Peyer's patch (tissue), 4 donors: ENCODE measurements around the gene MMP17.

Experiments used
- POLR2A ChIP-seq, 2 donors: fragments of 450-650 bp; IDR thresholded peaks; one replicate each; pipeline ENCODE4 v1.5.1; 2017; ENCODE audit warnings: antibody characterized with exemption in 2 of 2, mild to moderate bottlenecking in 2 of 2, moderate library complexity in 2 of 2
- TF ChIP-seq, protein P1 (sequence below), 6 experiments: fragments of 450-650 bp in 4 of 6; fragments of 200-600 bp in 2 of 6; sonication (generic) in 1 of 6; IDR thresholded peaks; one replicate each; pipeline ENCODE4 v1.5.1; 2017 to 2019; ENCODE audit warnings: antibody characterized with exemption in 6 of 6, mild to moderate bottlenecking in 3 of 6, moderate library complexity in 1 of 6

DNA sequence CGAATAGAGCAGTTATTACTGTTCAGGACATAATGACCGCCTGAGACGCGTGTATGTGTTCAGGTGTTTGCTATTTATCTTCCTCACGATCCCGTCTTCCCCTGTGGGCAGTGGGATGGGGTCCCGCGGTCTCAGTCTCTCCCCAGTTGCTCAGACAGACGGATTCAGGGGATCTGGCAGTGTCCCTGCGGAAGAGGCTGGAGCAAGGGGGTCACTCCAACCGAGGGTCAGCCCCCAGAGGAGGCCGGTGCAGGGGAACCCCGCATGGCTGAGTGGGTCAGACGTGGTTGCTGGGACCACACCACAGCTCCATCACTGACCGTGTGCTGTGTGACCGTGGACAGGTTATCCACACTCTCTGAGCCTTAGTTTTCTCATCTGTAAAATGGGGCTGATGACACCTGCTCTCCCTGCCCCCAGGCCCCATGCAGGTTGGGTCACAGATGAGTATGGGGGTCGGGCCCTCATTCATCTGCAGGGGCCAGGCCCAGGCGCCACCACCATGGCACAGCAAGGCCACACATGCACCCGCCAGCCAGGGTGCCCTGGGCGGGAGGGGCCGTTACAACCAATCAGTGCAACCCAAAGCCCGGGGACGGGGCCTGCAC, 5.2 kb downstream of the MMP17 start:
- TF ChIP-seq, protein P1, sequence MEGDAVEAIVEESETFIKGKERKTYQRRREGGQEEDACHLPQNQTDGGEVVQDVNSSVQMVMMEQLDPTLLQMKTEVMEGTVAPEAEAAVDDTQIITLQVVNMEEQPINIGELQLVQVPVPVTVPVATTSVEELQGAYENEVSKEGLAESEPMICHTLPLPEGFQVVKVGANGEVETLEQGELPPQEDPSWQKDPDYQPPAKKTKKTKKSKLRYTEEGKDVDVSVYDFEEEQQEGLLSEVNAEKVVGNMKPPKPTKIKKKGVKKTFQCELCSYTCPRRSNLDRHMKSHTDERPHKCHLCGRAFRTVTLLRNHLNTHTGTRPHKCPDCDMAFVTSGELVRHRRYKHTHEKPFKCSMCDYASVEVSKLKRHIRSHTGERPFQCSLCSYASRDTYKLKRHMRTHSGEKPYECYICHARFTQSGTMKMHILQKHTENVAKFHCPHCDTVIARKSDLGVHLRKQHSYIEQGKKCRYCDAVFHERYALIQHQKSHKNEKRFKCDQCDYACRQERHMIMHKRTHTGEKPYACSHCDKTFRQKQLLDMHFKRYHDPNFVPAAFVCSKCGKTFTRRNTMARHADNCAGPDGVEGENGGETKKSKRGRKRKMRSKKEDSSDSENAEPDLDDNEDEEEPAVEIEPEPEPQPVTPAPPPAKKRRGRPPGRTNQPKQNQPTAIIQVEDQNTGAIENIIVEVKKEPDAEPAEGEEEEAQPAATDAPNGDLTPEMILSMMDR (IDR thresholded peaks at IDR 0.05) = no peak
- no peak for TF ChIP-seq POLR2A (IDR thresholded peaks at IDR 0.05)
